AG10803 (cell line): ENCODE data around the gene PKP4.
A peak's percentile ranks its signal among the peaks of the same experiment; 100 is the strongest.
"Not testable (repeated sequence)": the region's sequence is repeated elsewhere in the genome, so short reads cannot be mapped to it uniquely, and the experiment has no call there.

Experiments
- DNase-seq: peaks from one replicate; pipeline ENCODE4 v3.0.0; 2010; ENCODE audit warnings: low read depth
- H3K4me3 ChIP-seq: 2 replicates; pipeline ENCODE4 v1.5.1; 2011; ENCODE audit warnings: mild to moderate bottlenecking, low read length, control low read depth
- CTCF ChIP-seq: conservative IDR thresholded peaks from 2 replicates; pipeline ENCODE4 v1.5.1; 2011; ENCODE audit warnings: mild to moderate bottlenecking, low read length, control low read depth, inconsistent platforms

The PKP4 gene

DNA sequence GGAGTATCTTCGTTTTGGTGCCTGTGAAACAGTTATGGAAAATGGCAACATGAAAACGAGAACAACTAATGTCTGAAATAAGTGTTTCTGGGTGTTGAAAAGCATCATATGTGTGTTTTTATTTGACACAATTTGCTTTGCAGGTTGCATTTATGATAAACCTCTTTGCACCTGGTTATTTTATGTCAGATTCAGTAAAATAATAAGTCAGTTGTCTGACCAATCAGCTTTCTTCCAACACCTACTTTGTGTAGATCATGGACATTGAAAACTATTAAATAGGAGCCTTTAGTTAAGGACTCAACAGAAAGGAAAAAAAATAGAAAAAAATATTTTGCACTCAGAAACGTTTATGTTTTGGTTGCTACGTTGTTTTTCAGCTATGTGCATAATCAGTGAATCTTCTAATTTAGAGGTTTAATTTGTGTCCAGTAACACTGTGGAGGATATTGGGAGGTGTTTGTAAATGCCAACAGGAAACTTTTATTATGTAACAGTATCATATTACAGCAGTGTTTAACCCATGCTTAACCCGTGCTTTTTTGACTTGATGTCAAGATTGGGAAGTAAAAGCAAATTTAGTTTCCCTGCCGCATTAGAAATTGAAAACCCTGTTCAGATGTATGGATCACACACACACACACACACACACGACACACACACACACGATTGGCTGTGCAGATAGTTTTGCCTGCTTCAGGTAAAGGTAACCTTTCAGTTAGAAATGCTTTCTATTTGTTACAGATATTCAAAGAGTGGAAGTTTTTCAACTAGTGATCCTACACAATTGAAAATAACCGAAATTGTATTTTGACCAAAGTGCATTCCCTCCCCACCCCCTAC is 2.6 kb downstream of the PKP4 start:
- no peak for TF ChIP-seq CTCF
- DNase-seq = no peak
- H3K4me3 ChIP-seq = peak overlapping the region; percentile 87

GRCh38 chr2:158460632-158461297 is 4.0 kb downstream of the PKP4 start:
- no peak overlapping the region for H3K4me3 ChIP-seq
- TF ChIP-seq CTCF = peak; percentile 38
- peak; percentile 12 for DNase-seq

- DNase-seq = peak; percentile 31
- no peak for TF ChIP-seq CTCF
- H3K4me3 ChIP-seq = no peak overlapping the region
Measured at GRCh38 chr2:158463496-158464095, 6.8 kb downstream of the PKP4 start.

DNA sequence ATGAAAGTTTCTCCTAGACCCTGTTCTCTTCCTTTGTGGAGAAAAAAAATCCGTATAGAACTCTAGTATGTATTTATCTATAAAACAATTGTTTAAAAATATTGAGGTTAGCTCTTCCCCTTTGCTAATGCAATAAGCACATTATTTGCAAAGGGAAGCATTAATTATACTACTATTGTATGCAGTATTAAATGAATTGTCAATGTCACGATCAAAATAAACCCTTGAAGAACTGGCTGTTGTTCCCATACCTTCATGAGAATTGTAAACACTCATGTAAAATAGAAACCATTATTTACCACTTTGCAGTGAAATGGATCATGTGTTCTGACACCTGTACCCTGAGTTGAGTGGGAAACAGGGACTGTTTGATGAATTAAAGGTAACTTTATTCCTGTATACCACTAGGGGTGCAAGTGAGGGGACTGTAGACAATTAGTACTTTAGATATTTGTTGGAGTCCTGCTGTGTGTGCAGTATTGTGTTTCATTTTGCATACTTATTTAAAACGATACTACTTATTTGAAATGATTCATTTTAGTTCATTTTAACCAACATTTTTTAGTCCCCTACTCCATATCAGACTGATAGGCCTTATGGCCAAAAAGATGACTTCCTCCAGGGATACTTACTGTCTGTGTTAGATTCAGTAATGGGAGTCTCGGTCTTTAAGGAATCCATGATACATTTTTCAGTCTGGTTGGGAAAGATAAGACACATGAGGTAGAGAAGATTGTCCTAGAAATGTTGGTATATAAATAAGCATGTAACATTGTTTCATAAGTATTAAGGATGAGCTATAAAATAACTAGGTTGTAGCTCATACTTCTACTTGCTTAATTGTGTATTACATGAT is 7.9 kb downstream of the PKP4 start:
- DNase-seq = no peak
- TF ChIP-seq CTCF = peak; percentile 49

GRCh38 chr2:158467248-158467647 is 10.5 kb downstream of the PKP4 start:
- DNase-seq = no peak
- no peak overlapping the region for H3K4me3 ChIP-seq
- TF ChIP-seq CTCF = no peak

More for the DNA sequence above, 7.9 kb downstream of the PKP4 start:
- H3K4me3 ChIP-seq = no peak overlapping the region

DNA sequence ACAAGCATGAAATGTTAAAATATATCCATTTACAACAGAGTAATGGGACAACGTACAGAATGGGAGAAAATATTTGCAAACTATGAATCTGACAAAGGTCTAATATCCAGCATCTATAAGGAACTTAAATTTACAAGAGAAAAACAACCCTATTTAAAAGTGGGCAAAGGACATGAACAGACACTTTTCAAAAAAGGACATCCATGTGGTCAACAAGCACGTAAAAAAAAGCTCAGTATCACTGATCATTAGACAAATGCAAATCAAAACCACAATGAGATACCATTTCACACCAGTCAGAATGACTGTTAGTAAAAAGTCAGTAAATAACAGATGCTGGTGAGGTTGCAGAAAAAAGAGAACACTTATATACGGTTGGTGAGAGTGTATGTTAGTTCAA is 16.1 kb downstream of the PKP4 start:
- H3K4me3 ChIP-seq, DNase-seq: not testable (repeated sequence)

DNA sequence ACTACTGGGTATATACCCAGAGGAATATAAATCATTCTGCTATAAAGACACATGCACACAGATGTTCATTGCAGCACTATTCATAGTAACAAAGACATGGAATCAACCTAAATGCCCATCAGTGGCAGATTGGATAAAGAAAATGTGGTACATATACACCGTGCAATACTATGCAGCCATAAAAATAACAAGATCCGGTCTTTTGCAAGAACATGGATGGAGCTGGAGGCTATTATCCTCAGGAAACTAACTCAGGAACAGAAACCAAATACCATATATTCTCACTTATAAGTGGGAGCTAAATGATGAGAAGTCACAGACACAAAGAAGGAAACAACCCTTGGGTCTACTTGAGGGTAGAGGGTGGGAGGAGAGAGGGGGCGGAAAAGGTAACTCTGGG is 16.5 kb downstream of the PKP4 start:
- DNase-seq, H3K4me3 ChIP-seq: not testable (repeated sequence)
